Uterus (tissue), 4 donors: ENCODE results near the gene MED17. TPM values are rescaled to one million over a fixed set of nuclear protein-coding genes. Genes with fewer than 3 reads are reported as not detected.

Experiments used
- DNase-seq, 2 donors: peaks; one replicate each; pipeline ENCODE4 v3.0.0-alpha.2; 2019 to 2020
- H3K27ac ChIP-seq, 2 donors: fragments of 200-600 bp; sonication (generic); 1 replicate in 1 of 2; 2 replicates in 1 of 2; pipeline ENCODE4 v1.5.1; 2016 to 2018
- H3K27me3 ChIP-seq, 2 donors: fragments of 200-600 bp; sonication (generic); one replicate each; pipeline ENCODE4 v1.5.1; 2018 to 2019; ENCODE audit warnings: control low read depth in 1 of 2
- H3K36me3 ChIP-seq, 2 donors: fragments of 200-600 bp; sonication (generic); one replicate each; pipeline ENCODE4 v1.5.1; 2019; ENCODE audit warnings: control low read depth in 1 of 2
- H3K4me1 ChIP-seq, 2 donors: fragments of 200-600 bp; sonication (generic); one replicate each; pipeline ENCODE4 v1.5.1; 2018 to 2019; ENCODE audit warnings: control low read depth in 1 of 2
- H3K4me3 ChIP-seq, 2 donors: fragments of 200-600 bp; sonication (generic); 1 replicate in 1 of 2; 2 replicates in 1 of 2; pipeline ENCODE4 v1.5.1; 2018 to 2019; ENCODE audit warnings: mild to moderate bottlenecking in 1 of 2
- H3K9me3 ChIP-seq, 2 donors: fragments of 200-600 bp; sonication (generic); one replicate each; pipeline ENCODE4 v1.5.1; 2019; ENCODE audit warnings: control low read depth in 1 of 2
- POLR2A ChIP-seq, 2 donors: fragments of 450-650 bp; IDR thresholded peaks; one replicate each; pipeline ENCODE4 v1.6.1; 2016; ENCODE audit warnings: antibody characterized with exemption in 2 of 2, mild to moderate bottlenecking in 1 of 2, moderate library complexity in 1 of 2
- intact Hi-C: fragments of 100-400 bp; cut with DNase I; formaldehyde crosslinking; loops from one replicate; pipeline ENCODE4 v1.15.1; 2023; ENCODE audit warnings: low total_unique reads
- total RNA-seq, 4 donors: library from RNA; depleted of rRNA in 3 of 4; stranded (reverse); fragments of >200 nt in 3 of 4; gene quantifications; one replicate each; pipeline versions ENCODE4 v1.1.0 to v1.2.4, GENCODE V29; 2014 to 2023
- TF ChIP-seq, protein P1 (sequence below), 4 experiments: fragments of 200-600 bp in 2 of 4; fragments of 450-650 bp in 2 of 4; sonication (generic) in 2 of 4; IDR thresholded peaks; one replicate each; pipeline ENCODE4 v1.5.1; 2016 to 2019; ENCODE audit warnings: antibody characterized with exemption in 4 of 4, mild to moderate bottlenecking in 2 of 4, moderate library complexity in 1 of 4
- donor health status: DM: yes; HTN: yes; CAD: no.

Gene MED17
- total RNA-seq, 4 donors from 2014 or later, result 35.1 to 64.8 (median 56.4) TPM

GRCh38 chr11:93814966-93815633, 31.0 kb downstream of the MED17 start:
- intact Hi-C loops, result no loop called here

DNA sequence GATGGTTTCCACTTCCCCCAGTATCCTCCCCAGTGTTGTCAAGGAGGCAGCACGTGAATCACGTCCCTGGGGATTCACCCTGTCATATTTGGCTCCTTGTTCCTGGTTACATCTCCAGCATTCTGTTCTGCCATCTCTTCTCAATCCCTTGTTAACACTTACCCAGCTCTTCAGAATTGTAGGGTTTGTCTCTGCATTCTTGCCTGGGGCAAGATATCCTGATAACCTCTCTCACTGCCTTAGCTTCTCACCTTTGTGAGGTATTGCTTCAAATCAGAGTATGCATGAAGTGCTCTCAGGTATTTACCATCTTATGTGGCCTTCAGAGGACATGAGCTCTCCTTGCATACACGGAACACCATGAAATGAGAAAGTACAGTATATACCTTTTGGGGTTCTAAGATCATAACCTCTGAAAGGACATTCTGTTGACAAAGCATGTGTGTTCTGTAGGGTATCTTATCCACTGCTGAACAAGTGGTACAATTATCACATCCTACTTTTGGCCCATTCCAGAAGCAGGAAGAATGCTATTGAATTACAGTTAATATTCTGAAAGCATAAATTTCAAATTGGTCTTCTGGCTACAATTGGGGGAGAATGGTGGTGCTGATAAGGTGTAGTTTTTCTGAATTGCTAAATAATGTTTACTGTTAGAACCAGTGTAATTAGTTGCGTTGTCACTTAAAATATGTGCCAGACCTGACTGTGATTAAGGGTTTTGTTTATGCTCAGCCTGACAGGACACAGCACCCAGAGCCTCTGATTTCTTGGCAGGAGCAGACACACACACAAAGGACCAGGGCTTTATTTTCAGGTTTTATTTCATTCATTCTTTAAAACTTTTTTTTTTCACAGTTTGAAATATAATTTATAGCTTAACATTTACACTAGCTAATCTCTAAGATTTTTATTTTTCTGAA, 33.6 kb downstream of the MED17 start:
- Histone ChIP-seq H3K9me3 (no peaks in the 10 kb centered on the region), H3K4me1 (no peaks in the 10 kb centered on the region), H3K27ac (no peak overlapping the region), H3K27me3 (no peaks in the 10 kb centered on the region), H3K4me3 (no peak overlapping the region), H3K36me3 (no peaks in the 10 kb centered on the region)
- TF ChIP-seq, protein P1, sequence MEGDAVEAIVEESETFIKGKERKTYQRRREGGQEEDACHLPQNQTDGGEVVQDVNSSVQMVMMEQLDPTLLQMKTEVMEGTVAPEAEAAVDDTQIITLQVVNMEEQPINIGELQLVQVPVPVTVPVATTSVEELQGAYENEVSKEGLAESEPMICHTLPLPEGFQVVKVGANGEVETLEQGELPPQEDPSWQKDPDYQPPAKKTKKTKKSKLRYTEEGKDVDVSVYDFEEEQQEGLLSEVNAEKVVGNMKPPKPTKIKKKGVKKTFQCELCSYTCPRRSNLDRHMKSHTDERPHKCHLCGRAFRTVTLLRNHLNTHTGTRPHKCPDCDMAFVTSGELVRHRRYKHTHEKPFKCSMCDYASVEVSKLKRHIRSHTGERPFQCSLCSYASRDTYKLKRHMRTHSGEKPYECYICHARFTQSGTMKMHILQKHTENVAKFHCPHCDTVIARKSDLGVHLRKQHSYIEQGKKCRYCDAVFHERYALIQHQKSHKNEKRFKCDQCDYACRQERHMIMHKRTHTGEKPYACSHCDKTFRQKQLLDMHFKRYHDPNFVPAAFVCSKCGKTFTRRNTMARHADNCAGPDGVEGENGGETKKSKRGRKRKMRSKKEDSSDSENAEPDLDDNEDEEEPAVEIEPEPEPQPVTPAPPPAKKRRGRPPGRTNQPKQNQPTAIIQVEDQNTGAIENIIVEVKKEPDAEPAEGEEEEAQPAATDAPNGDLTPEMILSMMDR (IDR thresholded peaks at IDR 0.05), result no peak
- no peak for TF ChIP-seq POLR2A (IDR thresholded peaks at IDR 0.05)
- DNase-seq, result no peak
- intact Hi-C loops, result no loop called here

More at GRCh38 chr11:93814966-93815633, 31.0 kb downstream of the MED17 start:
- TF ChIP-seq, protein P1 (IDR thresholded peaks at IDR 0.05), result no peak
- TF ChIP-seq POLR2A (IDR thresholded peaks at IDR 0.05), result no peak
- Histone ChIP-seq H3K36me3 (no peaks in the 10 kb centered on the region), H3K9me3 (no peaks in the 10 kb centered on the region), H3K27ac (no peak overlapping the region), H3K4me1 (no peaks in the 10 kb centered on the region), H3K4me3 (no peak overlapping the region), H3K27me3 (no peaks in the 10 kb centered on the region)
- DNase-seq, result no peak

- Histone ChIP-seq H3K4me3 (no peak overlapping the region), H3K36me3 (no peaks in the 10 kb centered on the region), H3K27me3 (no peaks in the 10 kb centered on the region), H3K4me1 (no peaks in the 10 kb centered on the region), H3K9me3 (no peaks in the 10 kb centered on the region), H3K27ac (no peak overlapping the region)
- TF ChIP-seq, protein P1 (IDR thresholded peaks at IDR 0.05), result no peak
- TF ChIP-seq POLR2A (IDR thresholded peaks at IDR 0.05), result no peak
- no peak for DNase-seq
- intact Hi-C loops, result no loop called here
Measured at GRCh38 chr11:93819966-93820695, 36.0 kb downstream of the MED17 start.

DNA sequence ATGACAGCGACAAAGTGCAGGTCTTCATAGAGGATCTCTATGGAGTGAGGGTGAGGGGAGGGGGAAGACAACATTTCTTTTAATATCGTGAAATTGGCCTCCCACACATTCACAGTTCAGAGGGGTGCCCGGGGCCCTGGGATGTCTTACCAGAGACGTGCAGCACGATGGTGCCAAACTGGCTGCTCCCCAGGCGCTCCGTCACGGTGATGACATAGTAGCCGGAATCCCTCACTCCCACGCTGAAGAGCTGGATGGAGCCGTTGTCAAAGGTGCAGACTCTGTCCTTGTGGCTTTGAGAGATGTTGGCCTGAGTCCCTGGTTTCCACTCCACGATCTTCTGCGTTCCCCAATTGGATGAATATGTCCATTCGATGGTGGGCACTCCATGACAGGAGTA, 36.8 kb downstream of the MED17 start:
- Histone ChIP-seq H3K27me3 (no peaks in the 10 kb centered on the region), H3K36me3 (no peaks in the 10 kb centered on the region), H3K9me3 (no peaks in the 10 kb centered on the region), H3K4me1 (no peaks in the 10 kb centered on the region), H3K27ac (no peak overlapping the region), H3K4me3 (no peak overlapping the region)
- intact Hi-C loops, result no loop called here
- TF ChIP-seq, protein P1 (IDR thresholded peaks at IDR 0.05), result no peak
- no peak for TF ChIP-seq POLR2A (IDR thresholded peaks at IDR 0.05)
- no peak for DNase-seq
